IPS DF 19.7 (cell line): ENCODE results near the gene REX1BD.
"Not testable (repeated sequence)": the region's sequence is repeated elsewhere in the genome, so short reads cannot be mapped to it uniquely, and the experiment has no call there.

Experiments
- DNase-seq: peaks from one replicate; pipeline ENCODE4 v3.0.0-alpha.2; 2013; ENCODE audit warnings: low read depth, low spot score

REX1BD gene

DNA sequence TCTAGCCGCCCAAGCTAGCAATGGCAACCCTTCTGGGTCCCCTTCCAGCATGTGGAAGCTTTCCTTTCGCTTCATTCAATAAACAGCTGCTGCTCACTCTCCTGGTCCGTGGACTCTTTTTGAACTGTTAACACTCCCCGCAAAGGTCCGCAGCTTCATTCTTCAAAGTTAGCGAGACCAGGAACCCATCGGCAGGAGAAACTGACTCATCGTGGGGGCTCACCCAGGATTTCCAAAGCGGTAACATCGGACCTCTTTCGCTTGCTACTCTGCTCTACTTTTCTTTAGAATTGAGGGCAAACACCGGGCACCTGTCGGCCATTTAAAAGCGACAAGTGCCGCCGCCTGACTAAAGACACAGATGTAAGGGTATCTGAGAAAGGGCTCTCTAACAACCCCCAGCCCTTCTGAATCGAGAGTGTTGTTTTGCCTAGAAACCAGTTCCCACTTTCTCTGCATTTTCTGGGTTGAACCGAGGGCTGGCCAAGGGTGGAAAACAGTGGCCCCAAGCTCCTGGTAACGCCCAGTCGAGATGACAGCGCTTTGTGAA, 11.2 kb upstream of the REX1BD start:
- DNase-seq, result no peak

DNA sequence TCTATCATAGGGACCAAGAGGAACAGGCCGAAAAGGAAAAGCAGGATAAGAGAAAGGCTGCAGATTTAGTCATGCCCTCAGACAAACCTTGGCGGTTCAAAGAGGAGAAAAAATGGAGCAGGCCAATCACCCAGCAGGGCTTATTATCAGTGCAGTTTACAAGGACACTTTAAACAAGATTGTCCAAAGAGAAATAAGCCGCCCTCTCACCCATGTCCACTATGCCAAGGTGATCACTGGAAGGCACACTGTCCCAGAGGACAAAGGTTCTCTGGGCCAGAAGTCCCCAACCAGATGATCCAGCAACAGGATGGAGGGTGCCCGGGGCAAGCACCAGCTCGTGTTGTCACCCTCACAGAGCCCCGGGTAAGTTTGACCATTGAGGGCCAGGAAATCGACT, 8.3 kb upstream of the REX1BD start:
- no peak for DNase-seq

DNA sequence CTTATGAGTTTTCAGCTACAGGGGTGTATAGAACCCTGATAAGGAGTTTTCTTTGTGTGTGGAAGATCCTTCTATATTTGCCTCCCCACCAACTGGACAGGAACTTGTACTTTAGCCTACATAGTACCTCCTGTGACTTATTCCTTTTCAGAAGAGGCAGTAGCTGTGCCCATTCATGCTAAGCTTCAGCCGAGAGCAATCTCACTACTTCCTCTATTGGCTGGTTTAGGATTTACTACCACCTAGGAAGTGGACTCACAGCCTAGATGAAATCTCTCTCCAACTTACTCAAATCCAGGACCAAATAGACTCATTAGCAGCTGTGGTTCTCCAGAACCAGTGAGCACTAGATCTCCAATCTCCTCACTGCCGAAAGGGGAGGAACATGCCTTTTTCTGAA, 2.3 kb upstream of the REX1BD start:
- DNase-seq, result no peak

DNA sequence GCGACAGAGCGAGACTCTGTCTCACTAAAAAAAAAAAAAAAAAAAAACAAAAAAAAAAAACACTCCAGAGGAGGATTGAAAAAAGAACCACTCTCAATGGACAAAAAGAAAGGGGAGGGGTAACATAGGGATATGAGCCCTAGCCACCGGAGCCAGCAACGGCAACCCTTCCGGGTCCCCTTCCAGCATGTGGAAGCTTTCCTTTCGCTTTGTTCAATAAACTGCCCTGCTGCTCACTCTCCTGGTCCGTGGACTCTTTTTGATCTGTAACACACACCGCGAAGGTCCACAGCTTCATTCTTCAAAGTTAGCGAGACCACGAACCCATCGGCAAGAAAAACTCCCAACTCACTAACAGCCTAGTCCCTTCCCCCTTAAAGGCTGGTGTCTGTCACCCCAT, 1.0 kb upstream of the REX1BD start:
- DNase-seq, result no peak

DNA sequence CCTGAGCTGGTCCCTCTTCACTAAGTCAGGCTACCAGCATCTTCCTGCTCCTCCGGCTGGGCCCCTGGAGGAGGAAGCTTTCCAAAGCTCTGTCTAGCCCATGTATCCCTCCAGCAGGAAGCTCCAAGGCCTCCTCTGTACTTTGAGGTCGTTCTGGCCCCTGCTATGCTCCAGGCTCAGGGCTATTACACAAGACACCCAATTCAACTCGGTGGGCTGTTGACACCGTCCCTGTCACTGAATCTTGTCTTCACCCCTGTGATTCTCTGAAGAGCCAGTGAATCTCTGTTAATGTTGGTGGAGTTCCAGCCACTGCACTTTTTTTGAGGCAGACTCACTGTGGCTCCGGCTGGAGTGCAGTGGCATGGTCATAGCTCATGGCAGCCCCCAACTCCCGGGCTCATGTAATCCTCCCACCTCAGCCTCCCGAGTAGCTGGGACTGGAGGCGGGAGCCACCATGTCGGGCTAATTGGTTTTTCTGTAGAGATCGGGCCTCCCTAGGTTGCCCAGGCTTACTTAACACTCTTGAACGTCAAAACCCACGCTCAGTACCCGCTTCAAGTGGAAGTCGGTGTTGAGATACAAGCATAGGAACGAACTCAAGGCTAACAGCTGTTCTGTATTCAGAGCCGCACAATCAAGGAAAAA, 512 bp upstream of the REX1BD start:
- DNase-seq, result no peak

DNA sequence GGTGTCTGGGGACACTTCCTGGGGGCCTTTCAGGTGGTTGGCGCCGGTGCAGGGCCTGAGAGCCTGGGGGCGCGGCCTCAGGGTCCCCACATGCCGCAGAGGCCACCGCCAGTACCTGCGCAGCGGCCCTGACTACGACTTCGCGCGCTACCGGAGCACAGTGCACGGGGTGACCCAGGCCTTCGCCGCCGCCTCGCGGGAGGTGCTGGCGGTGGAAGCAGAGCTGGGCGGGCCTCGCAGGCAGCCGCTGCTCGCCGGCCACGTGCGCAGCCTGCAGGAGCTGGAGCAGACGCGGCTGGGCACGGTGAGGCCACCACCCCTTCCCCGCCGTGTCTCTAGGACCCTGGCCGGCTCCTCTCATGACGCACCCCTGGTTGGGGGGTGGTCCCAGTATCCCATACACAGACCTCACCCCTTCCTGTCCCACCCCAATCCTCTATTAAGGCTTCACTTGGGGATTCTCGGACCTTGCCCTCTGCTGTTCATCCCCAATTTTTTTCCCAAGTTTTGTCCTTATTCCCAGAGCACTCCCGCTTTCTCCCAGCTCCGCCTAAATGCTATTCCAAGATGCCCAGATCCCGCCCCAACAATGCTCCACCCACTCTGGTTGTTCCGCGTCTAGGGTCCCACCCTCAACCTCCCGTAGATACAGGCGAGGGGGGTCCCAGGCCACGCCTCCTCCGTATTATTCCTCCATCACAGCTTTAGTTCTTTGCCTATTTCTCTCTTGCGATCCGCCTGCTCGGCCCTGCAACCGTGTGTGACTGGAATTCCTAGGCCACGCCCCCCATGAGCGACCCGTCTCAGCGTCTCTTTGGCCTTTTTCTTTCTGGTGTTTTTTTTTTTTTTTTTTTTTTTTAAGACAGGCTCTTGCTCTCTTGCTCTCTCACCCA, 1.0 kb downstream of the REX1BD start:
- no peak for DNase-seq

DNA sequence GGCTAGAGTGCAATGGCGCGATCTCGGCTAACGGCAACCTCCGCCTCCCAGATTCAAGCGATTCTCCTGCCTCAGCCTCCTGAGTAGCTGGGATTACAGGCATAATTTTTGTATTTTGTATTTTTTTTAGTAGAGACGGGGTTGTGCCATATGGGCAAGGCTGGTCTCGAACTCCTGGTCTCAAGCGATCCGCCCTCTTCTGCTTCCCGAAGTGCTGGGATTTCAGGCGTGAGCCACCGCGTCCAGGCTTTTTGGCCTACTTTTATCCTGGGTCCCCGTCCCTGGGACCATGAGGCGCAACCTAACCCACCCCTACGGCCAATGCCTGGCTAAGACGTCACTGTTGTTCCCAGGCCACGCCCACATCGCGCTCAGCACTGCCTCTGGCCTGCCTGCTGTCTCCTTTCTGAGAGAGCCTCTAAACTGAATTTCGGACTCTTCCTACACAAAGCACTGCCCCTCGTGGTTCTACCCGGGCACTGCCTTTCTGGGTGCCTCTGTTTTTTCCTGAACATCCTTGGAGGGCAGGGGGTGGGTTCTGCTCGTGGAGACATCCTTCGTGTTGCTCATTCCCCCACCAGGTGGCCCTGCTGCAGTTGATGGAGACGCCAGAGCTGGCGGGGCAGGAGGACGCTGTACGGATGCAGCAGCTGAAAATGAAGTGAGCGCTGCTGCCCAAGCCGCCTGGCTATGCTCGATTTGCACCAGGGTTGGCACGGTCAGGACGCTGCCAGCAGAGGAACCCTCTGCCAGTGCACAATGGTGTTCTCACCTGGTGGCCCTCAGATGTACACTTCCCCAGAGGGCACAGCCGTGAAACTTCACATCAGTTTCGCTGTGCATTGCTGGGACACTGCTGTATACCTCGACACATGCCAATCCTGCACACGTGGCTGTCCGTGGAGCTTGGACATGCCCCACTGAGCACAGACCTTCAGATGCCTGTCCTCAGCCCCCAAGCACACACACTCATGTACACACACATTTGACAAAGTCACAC, 2.0 kb downstream of the REX1BD start:
- DNase-seq, result peak; percentile 97

DNA sequence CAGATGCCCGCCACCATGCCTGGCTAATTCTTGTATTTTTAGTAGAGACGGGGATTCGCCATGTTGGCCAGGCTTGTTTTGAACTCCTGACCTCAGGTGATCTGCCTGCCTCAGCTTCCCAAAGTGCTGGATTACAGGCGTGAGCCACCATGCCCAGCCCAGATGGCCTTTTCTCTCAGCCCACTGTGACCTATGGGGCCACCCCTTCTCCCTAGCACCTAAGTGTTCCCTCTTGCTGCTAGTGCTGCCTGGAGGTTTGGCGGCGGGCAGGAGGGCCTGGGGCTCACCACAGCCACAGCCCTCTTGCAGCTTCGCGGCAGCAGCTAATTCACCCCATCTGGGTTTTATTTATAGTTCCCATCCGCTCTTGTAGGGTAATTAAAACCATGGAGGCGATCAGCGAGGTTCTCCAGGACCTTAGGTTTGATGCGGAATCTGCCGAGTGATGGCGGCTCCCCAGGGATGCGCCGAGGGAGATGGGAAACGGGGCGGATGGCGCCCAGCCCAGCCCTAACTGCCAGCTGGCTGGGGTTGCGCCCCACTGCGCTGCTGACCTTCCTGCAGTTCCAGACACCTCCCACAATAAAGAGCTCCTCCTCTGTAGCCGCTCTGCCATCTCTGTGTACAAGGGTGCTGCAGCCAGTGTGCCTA, 3.3 kb downstream of the REX1BD start:
- no peak for DNase-seq

DNA sequence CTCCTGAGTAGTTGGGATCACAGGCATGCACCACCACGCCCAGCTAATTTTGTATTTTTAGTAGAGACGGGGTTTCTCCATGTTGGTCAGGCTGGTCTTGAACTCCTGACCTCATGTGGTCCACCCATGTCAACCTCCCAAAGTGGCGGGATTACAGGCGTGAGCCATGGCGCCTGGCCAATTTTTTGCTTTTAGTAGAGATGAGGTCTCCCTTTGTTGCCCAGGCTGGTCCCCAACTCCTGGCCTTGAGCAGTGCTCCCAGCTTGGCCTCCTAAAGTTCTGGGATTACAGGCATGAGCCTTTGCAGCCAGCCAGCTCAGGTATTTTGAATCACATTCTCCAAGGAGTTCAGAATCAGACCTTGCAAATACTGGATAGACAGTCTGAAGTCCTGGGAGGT, 4.1 kb downstream of the REX1BD start:
- DNase-seq, result not testable (repeated sequence)

DNA sequence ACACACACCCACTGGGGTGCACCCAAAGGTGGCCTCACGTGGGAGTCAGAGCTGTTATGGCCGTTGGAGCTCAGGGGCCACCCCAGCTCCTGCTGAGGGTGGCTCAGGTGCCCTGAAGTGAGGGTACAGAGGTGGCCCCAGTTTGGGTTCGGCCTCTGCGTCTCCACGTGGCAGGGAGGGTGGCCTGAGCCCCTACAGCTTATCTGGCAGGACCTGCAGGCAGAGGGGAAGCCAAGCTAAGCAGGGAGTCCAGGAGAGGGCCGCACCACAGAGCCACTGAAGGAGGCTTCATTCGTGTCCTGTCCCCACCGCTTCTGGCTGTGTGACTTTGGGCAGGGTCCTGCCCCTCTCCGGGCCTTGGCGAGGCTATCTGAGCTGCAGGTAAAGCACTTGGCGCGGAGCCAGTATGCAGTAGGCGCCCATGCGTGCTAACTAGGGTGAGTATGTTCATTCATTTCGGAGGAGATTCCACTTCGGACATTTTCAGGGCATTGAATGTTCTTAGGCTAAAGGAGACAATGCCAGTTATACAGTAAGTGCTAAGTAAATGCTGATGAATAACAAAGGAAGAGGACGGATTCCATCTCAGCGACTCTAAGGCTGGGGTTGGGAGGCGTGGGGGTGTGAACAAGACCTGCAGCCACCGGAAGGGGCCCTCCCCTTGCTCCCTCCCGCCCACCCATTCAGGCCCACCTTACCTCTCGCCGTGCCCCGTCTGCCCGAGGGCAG, 4.9 kb downstream of the REX1BD start:
- DNase-seq, result no peak

DNA sequence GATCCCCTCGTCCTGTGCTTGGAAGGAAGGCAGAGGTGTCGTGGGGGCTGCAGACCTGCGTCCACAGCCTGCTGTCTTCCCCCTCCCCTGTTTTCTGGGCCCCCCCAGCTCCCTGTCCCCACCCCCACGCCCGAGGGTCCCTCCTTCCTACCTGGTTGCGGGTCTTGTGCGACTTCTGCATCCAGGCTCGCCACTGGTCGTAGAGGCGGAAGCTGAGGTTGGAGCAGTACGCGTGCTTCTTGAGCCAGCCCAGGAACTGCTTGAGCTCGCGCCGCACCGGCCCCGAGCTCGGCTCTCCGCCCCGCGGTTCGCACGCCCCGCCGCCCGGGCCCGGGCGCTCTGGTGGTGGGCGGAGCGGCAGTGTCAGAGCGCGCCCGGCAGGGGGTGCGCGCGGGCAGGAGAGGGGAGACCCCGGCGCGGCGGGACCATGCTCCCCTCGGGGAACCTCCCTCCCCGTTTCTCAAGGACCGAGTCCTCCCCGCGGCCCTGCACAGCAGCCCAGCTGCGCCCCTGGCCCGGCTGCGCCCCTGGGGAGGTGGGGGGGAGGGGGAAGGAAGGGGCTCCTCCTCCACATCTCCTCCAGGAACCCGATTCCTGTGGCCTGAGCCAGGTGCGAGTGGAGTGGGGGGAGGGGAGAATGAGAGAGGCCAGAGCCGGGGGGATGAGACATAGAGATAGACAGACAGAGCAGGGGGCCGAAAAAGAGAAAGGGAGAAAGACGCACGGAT, 5.7 kb downstream of the REX1BD start:
- DNase-seq, result no peak

DNA sequence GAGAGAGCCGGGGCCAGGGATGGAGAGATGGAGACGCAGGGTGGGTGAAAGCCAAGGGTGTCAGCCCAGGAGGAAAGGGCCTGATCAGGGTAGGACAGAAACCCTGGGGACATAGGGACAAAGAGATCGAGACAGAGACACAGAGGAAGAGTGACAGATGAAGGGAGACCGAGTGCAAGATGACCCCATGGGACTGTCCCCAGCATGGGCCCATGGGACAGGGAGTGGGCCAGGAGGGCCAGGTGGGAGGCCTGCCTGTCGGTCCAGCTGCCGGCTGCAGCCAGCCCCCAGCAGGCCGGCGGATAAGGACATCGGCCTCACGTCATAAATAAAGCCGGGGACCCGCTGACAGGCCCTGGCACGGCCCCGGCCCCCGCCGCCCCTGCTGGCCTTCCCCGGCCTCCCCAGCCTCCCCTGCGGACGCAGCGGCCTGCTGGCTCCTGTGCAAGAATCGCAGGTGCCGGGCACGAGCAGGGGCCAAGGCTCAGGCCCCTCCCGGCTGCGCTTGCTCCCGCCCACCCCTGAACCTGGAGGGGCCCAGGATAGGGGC, 6.3 kb downstream of the REX1BD start:
- DNase-seq, result no peak

DNA sequence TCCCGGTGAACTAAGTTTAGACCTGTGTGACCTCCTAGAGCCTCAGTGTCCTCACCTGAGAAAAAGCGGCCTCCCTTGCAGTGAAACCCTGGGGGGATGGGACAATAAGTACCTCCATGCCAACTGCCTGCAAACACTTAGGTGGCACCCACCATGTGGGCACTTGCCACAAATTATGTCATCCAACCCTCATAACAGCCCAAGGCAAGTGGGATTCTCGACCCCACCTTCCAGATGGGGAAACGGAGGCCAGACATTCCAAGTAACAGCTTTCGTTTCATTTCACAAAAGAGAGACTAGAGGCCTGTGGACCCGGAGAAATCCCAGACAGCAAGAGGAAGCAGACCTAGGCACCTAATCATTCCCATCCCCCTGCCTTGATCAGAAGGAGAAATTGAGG, 6.9 kb downstream of the REX1BD start:
- DNase-seq, result no peak

DNA sequence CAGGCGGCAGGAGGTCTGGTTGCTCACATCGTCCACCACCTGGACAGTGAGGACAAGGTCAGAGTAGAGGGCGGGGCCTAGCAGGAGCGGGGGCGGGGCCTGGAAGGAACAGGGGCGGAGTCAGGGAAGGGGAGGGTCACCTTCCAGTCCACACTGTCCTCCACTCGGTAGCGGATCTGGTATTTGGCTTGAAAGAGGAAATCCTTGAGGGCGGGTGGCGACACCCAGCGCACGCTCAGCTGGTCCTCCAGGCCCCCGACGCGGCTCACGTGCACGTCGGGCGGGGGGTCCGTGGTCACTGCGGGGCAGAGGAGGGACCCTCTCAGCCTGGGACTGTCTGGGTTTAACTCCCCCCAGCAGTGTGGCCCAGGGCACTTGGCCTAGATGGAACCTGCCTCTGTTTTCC, 8.2 kb downstream of the REX1BD start:
- no peak for DNase-seq

DNA sequence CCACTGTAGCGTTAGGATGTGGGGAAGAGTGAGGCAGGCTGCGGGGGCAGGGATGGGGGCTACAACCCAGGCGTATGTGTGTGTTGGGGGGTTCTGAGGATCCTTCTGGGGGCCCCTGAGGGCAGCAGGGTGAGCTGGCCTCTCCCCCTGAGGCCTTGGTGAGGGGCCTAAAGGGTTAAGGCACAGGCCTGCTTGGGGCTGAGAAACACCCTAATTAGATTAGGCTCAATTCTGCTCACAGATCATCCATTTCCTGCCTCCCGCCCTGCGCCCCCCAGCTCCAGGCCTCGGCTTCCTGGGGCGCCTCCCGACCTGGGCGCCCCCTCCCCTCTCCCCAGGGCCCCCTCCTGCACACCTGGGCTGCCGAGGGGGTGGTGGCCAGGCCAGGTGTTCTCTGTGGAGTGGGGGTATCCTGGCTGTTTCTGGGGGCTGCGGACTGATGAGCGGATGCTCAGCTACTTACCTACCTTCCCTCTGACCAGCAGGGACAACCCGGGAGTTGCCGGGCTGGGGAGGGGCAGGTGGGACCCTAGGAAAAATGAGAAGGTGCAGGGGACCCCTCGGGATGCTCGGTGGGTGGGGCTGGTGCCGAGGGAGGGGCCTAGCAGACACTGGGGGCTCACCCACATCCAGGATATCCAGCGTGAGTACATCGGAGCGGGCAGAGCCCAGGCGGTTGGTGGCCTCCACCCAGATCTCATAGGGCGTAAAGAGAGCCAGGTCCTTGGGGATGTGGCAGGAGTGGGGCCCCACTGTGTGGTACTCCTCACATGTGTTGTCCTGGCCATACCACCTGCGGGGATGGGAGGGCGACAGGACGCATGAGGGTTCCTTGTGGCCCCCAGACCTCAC, 9.4 kb downstream of the REX1BD start:
- no peak for DNase-seq

DNA sequence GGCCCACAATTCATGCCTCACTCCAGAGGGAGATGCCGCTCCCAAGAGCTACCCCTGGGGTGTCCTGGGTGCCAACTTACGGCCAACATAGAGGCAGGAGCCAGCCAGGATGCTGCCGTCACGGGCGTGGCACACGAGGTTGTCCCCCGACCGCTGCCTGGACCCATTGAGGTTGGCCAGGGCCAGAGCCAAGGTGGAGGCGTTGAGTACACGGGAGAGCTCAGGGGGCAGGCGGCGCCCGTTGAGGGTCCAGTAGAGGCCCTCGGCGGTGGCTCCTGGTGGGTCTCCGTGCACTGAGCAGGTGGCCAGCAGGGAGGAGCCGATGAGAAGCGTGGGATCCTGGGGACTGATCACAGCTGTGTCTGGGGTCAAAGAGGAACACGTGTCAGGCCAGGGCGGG, 10.9 kb downstream of the REX1BD start:
- DNase-seq, result no peak

DNA sequence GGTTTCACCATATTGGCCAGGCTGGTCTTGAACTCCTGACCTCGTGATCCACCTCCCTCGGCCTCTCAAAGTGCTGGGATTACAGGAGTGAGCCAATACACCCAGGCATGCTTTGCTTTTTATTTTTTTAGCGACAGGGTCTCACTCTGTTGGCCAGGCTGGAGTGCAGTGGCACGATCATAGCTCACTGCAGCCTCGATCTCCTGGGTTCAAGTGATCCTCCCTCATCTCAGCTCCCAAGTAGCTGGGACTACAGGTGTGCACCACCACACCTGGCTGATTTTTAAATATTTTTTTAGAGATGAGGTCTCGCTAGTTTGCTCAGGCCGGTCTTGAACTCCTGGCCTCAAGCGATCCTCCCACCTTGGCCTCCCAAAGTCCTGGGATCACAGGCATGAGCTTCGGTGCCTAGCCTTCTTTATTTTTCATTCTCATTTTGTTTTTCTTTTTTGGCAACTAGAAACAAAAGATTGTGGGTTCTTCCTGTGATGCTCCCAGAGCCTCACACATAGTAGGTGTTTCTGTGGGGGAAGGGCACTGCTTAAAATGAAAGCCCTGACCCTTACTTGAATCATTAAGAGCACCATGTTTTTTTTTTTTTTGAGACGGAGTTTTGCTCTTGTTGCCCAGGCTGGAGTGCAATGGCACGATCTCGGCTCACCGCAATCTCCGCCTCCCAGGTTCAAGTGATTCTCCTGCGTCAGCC, 12.2 kb downstream of the REX1BD start:
- DNase-seq, result not testable (repeated sequence)

DNA sequence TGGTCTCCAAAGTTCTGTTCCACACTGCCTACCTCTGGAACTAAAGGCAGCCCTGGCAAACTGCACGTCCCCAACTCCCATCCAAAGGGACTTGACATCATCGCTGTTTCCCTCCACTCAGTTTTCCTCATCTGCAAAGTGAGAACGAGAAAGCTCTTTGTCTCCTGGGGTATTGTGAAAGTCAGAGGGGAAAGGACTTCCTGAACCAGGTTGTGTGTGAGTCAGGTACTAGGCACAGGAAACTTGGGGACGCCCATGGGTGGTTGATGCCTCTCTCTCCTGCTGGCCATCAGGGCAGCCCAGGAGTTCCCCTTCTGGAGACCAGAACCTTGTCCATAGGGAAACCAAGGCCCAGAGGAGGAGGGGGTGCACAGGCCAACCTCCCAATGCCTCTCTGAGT, 13.3 kb downstream of the REX1BD start:
- no peak for DNase-seq
